SK-MEL-5 (cell line): ENCODE data around the gene FGF16. TPM values are rescaled to one million over a fixed set of nuclear protein-coding genes. Genes with fewer than 3 reads are reported as not detected.
"Not testable (repeated sequence)": the region's sequence is repeated elsewhere in the genome, so short reads cannot be mapped to it uniquely, and the experiment has no call there.

Experiments used
- DNase-seq: peaks from one replicate; pipeline ENCODE4 v3.0.0-alpha.2; 2016; ENCODE audit warnings: low read depth, low spot score
- in situ Hi-C: cut with HindIII; loops from 2 replicates; pipeline ENCODE4 v1.10.0; 2016; ENCODE audit warnings: low sequenced_read_pairs, high pct_unique_total_duplicates, low pct_unique_long_range_greater_than_20kb
- total RNA-seq: library from RNA; depleted of rRNA; stranded (reverse); fragments of >200 nt; shearing (Covaris generic); gene quantifications from 2 replicates; pipeline ENCODE4 v1.2.3, GENCODE V29; 2014

Gene FGF16
- total RNA-seq, 1 experiment from 2014 or later = not detected

GRCh38 chrX:77441479-77441878, 5.7 kb upstream of the FGF16 start:
- DNase-seq = no peak
- in situ Hi-C loops = no loop called here

GRCh38 chrX:77442728-77443127, 4.5 kb upstream of the FGF16 start:
- no peak for DNase-seq
- in situ Hi-C loops = no loop called here

- DNase-seq = no peak
These were observed 3.1 kb upstream of the FGF16 start for GRCh38 chrX:77444075-77444474.

GRCh38 chrX:77444545-77444944, 2.6 kb upstream of the FGF16 start:
- DNase-seq = no peak
- in situ Hi-C loops = no loop called here

More at GRCh38 chrX:77444075-77444474, 3.1 kb upstream of the FGF16 start:
- in situ Hi-C loops = no loop called here

GRCh38 chrX:77446029-77446585, 1.1 kb upstream of the FGF16 start:
- in situ Hi-C loops = no loop called here
- DNase-seq = no peak

- DNase-seq = no peak
- in situ Hi-C loops = no loop called here
These were observed 722 bp downstream of the FGF16 start for GRCh38 chrX:77447653-77448569.

- no peak for DNase-seq
- in situ Hi-C loops = no loop called here
These were observed 3.2 kb downstream of the FGF16 start for GRCh38 chrX:77450415-77450814.

- in situ Hi-C loops = no loop called here
- no peak for DNase-seq
These were observed 3.8 kb downstream of the FGF16 start for GRCh38 chrX:77450996-77451395.

- in situ Hi-C loops = no loop called here
- DNase-seq = peak; percentile 25
These were observed 6.0 kb downstream of the FGF16 start for GRCh38 chrX:77453190-77453589.

- in situ Hi-C loops = no loop called here
These were observed 8.2 kb downstream of the FGF16 start for GRCh38 chrX:77455437-77455836.

GRCh38 chrX:77484045-77484444, 36.9 kb downstream of the FGF16 start:
- no peak for DNase-seq
- in situ Hi-C loops = no loop called here

More at GRCh38 chrX:77455437-77455836, 8.2 kb downstream of the FGF16 start:
- DNase-seq = no peak

GRCh38 chrX:77493677-77494553, 46.7 kb downstream of the FGF16 start:
- in situ Hi-C loops = no loop called here
- no peak for DNase-seq

GRCh38 chrX:77500164-77500563, 53.0 kb downstream of the FGF16 start:
- DNase-seq, in situ Hi-C loops: not testable (repeated sequence)

GRCh38 chrX:77502951-77503525, 55.8 kb downstream of the FGF16 start:
- in situ Hi-C loops = no loop called here
- DNase-seq = no peak

GRCh38 chrX:77505227-77505626, 58.0 kb downstream of the FGF16 start:
- in situ Hi-C loops = no loop called here
- no peak for DNase-seq
